ENCODE data around the gene KIFC3.
"Not testable (repeated sequence)": the region's sequence is repeated elsewhere in the genome, so short reads cannot be mapped to it uniquely, and the experiment has no call there.

KIFC3 gene

DNA sequence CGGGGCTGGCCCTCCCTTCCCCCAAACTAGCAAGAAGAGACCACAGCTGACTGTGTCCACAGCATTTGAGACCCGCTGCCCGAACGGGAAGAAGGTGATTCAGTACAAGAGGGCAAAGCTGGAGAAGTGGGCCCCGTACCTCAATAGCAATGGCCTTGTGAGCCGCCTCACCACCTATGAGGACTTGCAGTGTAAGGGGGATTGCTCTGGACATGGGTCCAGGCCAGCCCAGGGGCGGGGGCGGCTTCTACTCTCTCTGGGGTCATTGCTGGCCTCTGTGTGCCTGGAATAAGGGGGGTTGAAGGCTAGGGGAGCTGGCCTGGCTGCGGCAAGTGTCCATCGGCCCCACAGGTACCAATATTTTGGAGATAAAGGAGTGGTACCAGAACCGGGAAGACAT, 79.6 kb downstream of the KIFC3 start:
- no peak for DNase-seq (ENCODE audit: low spot score)

GRCh38 chr16:57722210-57722499, 80.1 kb downstream of the KIFC3 start:
- DNase-seq (ENCODE audit: low spot score), result no peak

- DNase-seq (ENCODE audit: low spot score), result no peak
These were observed 80.7 kb downstream of the KIFC3 start for GRCh38 chr16:57721356-57722209.

GRCh38 chr16:57720142-57720575, 82.1 kb downstream of the KIFC3 start:
- peak; percentile 65 for DNase-seq (ENCODE audit: low spot score)

GRCh38 chr16:57714047-57714446, 88.2 kb downstream of the KIFC3 start:
- no peak for DNase-seq (ENCODE audit: low spot score)

DNA sequence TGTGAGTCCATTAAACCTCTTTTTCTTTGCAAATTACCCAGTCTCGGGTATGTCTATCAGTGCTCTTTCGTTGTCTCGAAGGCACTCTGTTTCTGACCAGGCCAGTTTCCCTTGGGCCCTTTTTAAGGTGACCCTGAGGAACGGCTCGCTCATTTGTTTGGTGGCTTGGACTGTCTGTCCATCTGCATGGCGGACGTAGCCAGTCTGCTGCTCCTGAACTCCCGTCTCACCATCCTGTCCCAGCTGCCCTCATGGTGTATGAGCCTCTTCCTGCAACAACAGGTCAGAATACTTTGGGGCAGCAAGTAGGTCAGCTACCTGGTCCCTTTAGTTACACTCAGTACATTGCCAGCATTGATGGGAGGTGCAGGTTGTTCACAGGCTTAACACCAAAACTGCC, 88.7 kb downstream of the KIFC3 start:
- no peak for DNase-seq (ENCODE audit: low spot score)

DNA sequence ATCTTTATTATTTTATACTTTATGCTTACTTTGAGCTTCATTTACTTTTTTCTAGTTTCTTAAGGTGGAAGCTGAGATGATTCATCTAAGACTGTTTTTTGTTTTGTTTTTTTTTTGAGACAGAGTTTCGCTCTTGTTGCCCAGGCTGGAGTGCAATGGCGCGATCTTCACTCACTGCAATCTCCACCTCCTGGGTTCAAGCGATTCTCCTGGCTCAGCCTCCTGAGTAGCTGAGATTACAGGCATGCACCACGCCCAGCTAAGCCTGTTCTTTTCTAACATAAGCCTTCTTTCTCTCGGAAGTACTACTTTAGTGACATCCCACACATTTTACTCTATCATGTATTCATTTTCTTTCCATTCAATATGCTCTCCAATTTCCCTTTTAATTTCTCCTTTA, 89.7 kb downstream of the KIFC3 start:
- DNase-seq (ENCODE audit: low spot score), result not testable (repeated sequence)

DNA sequence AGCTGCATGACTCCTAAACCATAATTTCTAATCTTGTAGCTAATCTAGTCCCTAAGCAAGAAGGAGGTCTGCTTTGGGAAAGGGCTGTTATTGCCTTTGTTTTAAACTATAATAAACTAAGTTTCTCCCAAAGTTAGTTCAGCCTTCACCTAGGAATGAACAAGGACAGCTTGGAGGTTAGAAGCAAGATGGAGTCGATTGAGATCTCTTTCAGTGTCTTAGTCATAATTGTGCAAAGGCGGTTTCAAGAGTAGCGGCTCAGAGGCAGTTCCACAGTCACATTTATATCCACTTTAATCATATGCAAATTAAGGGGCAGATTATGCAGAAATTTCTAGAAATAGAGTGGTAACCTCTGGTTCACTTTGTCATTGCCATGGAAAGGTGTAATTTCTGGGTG, 90.3 kb downstream of the KIFC3 start:
- no peak for DNase-seq (ENCODE audit: low spot score)

DNA sequence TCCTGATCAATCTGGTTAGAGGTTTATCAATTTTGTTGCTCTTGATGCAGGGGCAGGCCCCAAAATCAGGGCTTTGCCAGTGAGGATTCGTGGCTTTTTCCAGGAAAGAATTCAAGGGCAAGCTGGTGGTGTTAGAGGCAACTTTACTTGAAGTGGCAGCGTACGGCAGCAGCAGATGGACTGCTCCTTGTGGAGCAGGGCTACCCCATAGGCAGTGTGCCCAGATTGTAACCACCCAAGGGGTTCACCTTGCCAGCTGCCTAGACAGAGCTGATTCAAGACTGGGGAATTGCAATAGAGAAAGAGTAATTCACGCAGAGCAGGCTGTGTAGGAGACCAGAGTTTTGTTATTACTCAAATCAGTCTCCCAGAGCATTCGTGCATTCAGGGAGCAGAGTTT, 90.9 kb downstream of the KIFC3 start:
- DNase-seq (ENCODE audit: low spot score), result no peak

GRCh38 chr16:57709663-57710062, 92.6 kb downstream of the KIFC3 start:
- DNase-seq (ENCODE audit: low spot score), result no peak
